Naive thymus-derived CD4-positive, alpha-beta T cell (primary cell): ENCODE results near the gene ADAT3. TPM values are rescaled to one million over a fixed set of nuclear protein-coding genes. Genes with fewer than 3 reads are reported as not detected.

ENCODE experiments used
- polyA plus RNA-seq, 2 donors: library from polyadenylated mRNA; unstranded; fragments of 300-500 nt; fragmentation: Illumina TruSeq; gene quantifications; one replicate each; pipeline ENCODE4 v1.2.3, GENCODE V29; 2021
- total RNA-seq, 6 experiments: library from RNA in 5 of 6; stranded (reverse) in 5 of 6; gene quantifications; 1 replicate in 5 of 6; 2 replicates in 1 of 6; pipeline ENCODE4 v1.2.3 and lab custom pipeline; 2021 to 2026

ADAT3 gene
- total and polyA plus RNA-seq, 7 experiments from 2014 or later = 2.2 to 13.5 (median 5.9) TPM

Other genes with a start within 250 kb of the ADAT3 start
- gene ONECUT3, start 151.9 kb upstream of the ADAT3 start, total RNA-seq = not detected
- gene ONECUT3, start 151.9 kb upstream of the ADAT3 start, polyA plus RNA-seq = not detected
- gene ATP8B3, start 93.1 kb upstream of the ADAT3 start, total RNA-seq = 10 to 100 TPM in 1 of 5 experiments, 1 to 10 TPM in 4; 1.8 to 15.3 (median 4.0) TPM
- under 1 TPM; 0.83 TPM for gene ATP8B3, start 93.1 kb upstream of the ADAT3 start, polyA plus RNA-seq
- 10 to 100 TPM; 52.7 to 92.6 (median 73.1) TPM for gene REXO1, start 56.9 kb upstream of the ADAT3 start, total RNA-seq
- 1 to 10 TPM; 5.4 to 9.6 TPM for gene REXO1, start 56.9 kb upstream of the ADAT3 start, polyA plus RNA-seq
- gene KLF16, start 41.8 kb upstream of the ADAT3 start, total RNA-seq = 10 to 100 TPM; 20.5 to 65.2 (median 21.1) TPM
- under 1 TPM; 0.41 to 0.47 TPM for gene KLF16, start 41.8 kb upstream of the ADAT3 start, polyA plus RNA-seq
- 100 to 1,000 TPM in 4 of 5 experiments, 10 to 100 TPM in 1; 92.9 to 175 (median 127) TPM for gene ABHD17A, start 19.9 kb upstream of the ADAT3 start, total RNA-seq
- 100 to 1,000 TPM; 135 to 140 TPM for gene ABHD17A, start 19.9 kb upstream of the ADAT3 start, polyA plus RNA-seq
- gene SCAMP4, start within 50 bp of the ADAT3 start, total RNA-seq = 10 to 100 TPM; 17.6 to 35.5 (median 23.0) TPM
- gene SCAMP4, start within 50 bp of the ADAT3 start, polyA plus RNA-seq = 10 to 100 TPM; 11.8 to 12.8 TPM
- 100 to 1,000 TPM; 109 to 145 (median 117) TPM for gene CSNK1G2, start 35.8 kb downstream of the ADAT3 start, total RNA-seq
- 10 to 100 TPM; 18.1 to 45.3 TPM for gene CSNK1G2, start 35.8 kb downstream of the ADAT3 start, polyA plus RNA-seq
- 10 to 100 TPM; 53.0 to 70.8 (median 67.5) TPM for gene BTBD2, start 110.3 kb downstream of the ADAT3 start, total RNA-seq
- gene BTBD2, start 110.3 kb downstream of the ADAT3 start, polyA plus RNA-seq = 1 to 10 TPM; 5.2 to 6.5 TPM
- gene MKNK2, start 145.8 kb downstream of the ADAT3 start, total RNA-seq = 100 to 1,000 TPM; 190 to 347 (median 238) TPM
- 10 to 100 TPM; 28.8 to 52.9 TPM for gene MKNK2, start 145.8 kb downstream of the ADAT3 start, polyA plus RNA-seq
- gene MOB3A, start 190.9 kb downstream of the ADAT3 start, total RNA-seq = 100 to 1,000 TPM in 4 of 5 experiments, 10 to 100 TPM in 1; 93.2 to 269 (median 117) TPM
- 100 to 1,000 TPM in 1 of 2 donors, 10 to 100 TPM in 1; 49.5 to 114 TPM for gene MOB3A, start 190.9 kb downstream of the ADAT3 start, polyA plus RNA-seq
- 10 to 100 TPM; 12.2 to 26.8 (median 15.7) TPM for gene IZUMO4, start 191.5 kb downstream of the ADAT3 start, total RNA-seq
- 1 to 10 TPM in 1 of 2 donors, under 1 TPM in 1; 0.73 to 1.9 TPM for gene IZUMO4, start 191.5 kb downstream of the ADAT3 start, polyA plus RNA-seq
- gene AP3D1, start 246.2 kb downstream of the ADAT3 start, total RNA-seq = 100 to 1,000 TPM in 1 of 5 experiments, 10 to 100 TPM in 4; 63.7 to 106 (median 80.3) TPM
- 10 to 100 TPM; 12.3 to 41.7 TPM for gene AP3D1, start 246.2 kb downstream of the ADAT3 start, polyA plus RNA-seq